Mammary epithelial cell (primary cell): ENCODE results near the gene KDM5B.

ENCODE experiments used
- EZH2 ChIP-seq: IDR thresholded peaks from 2 replicates; pipeline ENCODE4 v1.6.1; 2012; ENCODE audit warnings: low read length, inconsistent platforms, borderline replicate concordance
- TF ChIP-seq, protein P1 (sequence below), 2 donors: IDR thresholded peaks in 1 of 2; conservative IDR thresholded peaks in 1 of 2; 2 replicates each; pipeline ENCODE4 v1.5.1; 2011 to 2012; ENCODE audit warnings: inconsistent platforms in 2 of 2, low read length in 2 of 2, mild to moderate bottlenecking in 2 of 2, control low read depth in 1 of 2, low read depth in 1 of 2; ENCODE audit not compliant: insufficient read depth in 1 of 2; ENCODE audit errors: extremely low read depth in 1 of 2

DNA sequence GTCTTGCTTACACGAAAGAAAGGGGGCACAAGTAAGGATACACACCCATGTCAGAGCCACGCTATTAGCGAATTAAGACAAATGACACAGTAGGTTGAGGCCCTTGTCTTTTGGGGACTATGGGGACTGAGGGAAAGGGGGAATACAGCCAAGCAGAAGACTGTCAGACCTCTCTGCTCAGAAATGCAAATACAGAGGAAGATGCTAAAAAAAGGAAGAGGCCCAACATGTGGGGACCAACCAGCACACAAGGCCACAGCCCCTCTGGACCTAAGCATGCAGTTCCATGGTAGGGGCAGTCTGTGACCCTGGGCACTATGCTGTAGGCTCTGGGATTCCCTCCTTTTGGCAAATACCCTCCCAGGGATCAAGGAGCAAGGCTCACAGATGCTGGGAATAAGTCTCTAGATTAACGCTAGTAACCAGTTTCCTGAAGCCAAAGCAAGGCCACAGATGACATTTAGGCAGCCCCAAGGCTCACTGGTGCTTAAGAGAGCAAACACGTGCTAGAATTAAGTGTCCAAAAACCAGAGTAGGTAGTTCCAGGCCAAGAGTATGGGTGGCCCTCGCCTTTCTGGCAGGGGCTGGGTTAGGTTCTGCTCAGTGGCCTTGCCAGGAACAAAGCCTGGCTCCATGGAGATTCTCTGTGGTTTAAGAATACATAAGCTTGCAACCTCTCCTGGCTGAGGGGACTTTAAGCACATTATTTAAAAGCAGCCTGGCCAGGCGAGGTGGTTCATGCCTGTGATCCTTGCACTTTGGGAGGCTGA lies 42.6 kb upstream of the KDM5B start:
- no peak for TF ChIP-seq EZH2
- TF ChIP-seq, protein P1, sequence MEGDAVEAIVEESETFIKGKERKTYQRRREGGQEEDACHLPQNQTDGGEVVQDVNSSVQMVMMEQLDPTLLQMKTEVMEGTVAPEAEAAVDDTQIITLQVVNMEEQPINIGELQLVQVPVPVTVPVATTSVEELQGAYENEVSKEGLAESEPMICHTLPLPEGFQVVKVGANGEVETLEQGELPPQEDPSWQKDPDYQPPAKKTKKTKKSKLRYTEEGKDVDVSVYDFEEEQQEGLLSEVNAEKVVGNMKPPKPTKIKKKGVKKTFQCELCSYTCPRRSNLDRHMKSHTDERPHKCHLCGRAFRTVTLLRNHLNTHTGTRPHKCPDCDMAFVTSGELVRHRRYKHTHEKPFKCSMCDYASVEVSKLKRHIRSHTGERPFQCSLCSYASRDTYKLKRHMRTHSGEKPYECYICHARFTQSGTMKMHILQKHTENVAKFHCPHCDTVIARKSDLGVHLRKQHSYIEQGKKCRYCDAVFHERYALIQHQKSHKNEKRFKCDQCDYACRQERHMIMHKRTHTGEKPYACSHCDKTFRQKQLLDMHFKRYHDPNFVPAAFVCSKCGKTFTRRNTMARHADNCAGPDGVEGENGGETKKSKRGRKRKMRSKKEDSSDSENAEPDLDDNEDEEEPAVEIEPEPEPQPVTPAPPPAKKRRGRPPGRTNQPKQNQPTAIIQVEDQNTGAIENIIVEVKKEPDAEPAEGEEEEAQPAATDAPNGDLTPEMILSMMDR (conservative IDR thresholded peaks at IDR 0.05 in 1 of 2, IDR thresholded peaks at IDR 0.05 in 1 of 2; ENCODE audit: extremely low read depth in 1 of 2, insufficient read depth in 1 of 2, low read depth in 1 of 2, low read length in 2 of 2): no peak
